ENCODE results near the gene COX8A. TPM values are rescaled to one million over a fixed set of nuclear protein-coding genes. Genes with fewer than 3 reads are reported as not detected.

The COX8A gene
- total RNA-seq, 1 experiment from 2014 or later, result 615 TPM

- CTCF ChIA-PET, result no interaction called here
- POLR2A ChIA-PET (ENCODE audit: low non-redundant PET), result no interaction called here
- H3K36me3 ChIP-seq (ENCODE audit: insufficient read depth, low read length, poor library complexity, severe bottlenecking), result peaks cover 30% of the 10 kb centered on the region
Observed at GRCh38 chr11:63986932-63987513, 12.6 kb downstream of the COX8A start.

GRCh38 chr11:63991558-63991957 is 17.1 kb downstream of the COX8A start:
- TF ChIP-seq EZH2 (IDR thresholded peaks at IDR 0.05; ENCODE audit: borderline replicate concordance, low read depth, low read length, poor library complexity, severe bottlenecking) (no peak), CTCF (conservative IDR thresholded peaks at IDR 0.05; ENCODE audit: low read depth, low read length) (no peak)
- no peaks in the 10 kb centered on the region for H3K27me3 ChIP-seq (replicated peaks; ENCODE audit: insufficient read depth, low read depth, low read length, poor library complexity)
- H3K4me1 ChIP-seq (ENCODE audit: insufficient read depth, low read length, poor library complexity, severe bottlenecking), result peaks cover 13% of the 10 kb centered on the region
- H3K4me3 ChIP-seq (ENCODE audit: low read depth, low read length, poor library complexity, severe bottlenecking), result no peak overlapping the region
- DNase-seq (ENCODE audit: low spot score), result no peak
- intact Hi-C loops (cut with micrococcal nuclease; ENCODE audit: unreplicated experiment), result no loop called here
- no TSS peak for BruUV-seq (replicated peaks)
- POLR2A ChIA-PET (ENCODE audit: low non-redundant PET), result no interaction called here
- peaks cover 44% of the 10 kb centered on the region for H3K36me3 ChIP-seq (ENCODE audit: insufficient read depth, low read length, poor library complexity, severe bottlenecking)
- CTCF ChIA-PET, result no interaction called here
- H3K9me3 ChIP-seq (ENCODE audit: low read depth, low read length, poor library complexity, severe bottlenecking), result no peaks in the 10 kb centered on the region
- H3K27ac ChIP-seq (ENCODE audit: low read depth, low read length, poor library complexity, severe bottlenecking), result no peak overlapping the region

More at GRCh38 chr11:63986932-63987513, 12.6 kb downstream of the COX8A start:
- intact Hi-C loops (cut with micrococcal nuclease; ENCODE audit: unreplicated experiment), result loop anchor here (10.0 kb wide), 1 partner anchor 222 kb away; the partner anchor contains the start of gene ZFTA
- no peaks in the 10 kb centered on the region for H3K27me3 ChIP-seq (replicated peaks; ENCODE audit: insufficient read depth, low read depth, low read length, poor library complexity)
- TF ChIP-seq EZH2 (IDR thresholded peaks at IDR 0.05; ENCODE audit: borderline replicate concordance, low read depth, low read length, poor library complexity, severe bottlenecking), result no peak
- no peak for TF ChIP-seq CTCF (conservative IDR thresholded peaks at IDR 0.05; ENCODE audit: low read depth, low read length)
- peak overlapping the region; percentile 84 for H3K27ac ChIP-seq (ENCODE audit: low read depth, low read length, poor library complexity, severe bottlenecking)
- H3K4me3 ChIP-seq (ENCODE audit: low read depth, low read length, poor library complexity, severe bottlenecking), result peak overlapping the region; percentile 95
- H3K4me1 ChIP-seq (ENCODE audit: insufficient read depth, low read length, poor library complexity, severe bottlenecking), result peaks cover 26% of the 10 kb centered on the region
- no peaks in the 10 kb centered on the region for H3K9me3 ChIP-seq (ENCODE audit: low read depth, low read length, poor library complexity, severe bottlenecking)
- BruUV-seq (replicated peaks), result TSS peak; percentile 78
- DNase-seq (ENCODE audit: low spot score), result no peak

GRCh38 chr11:63993100-63993499 is 18.7 kb downstream of the COX8A start:
- Histone ChIP-seq H3K27me3 (replicated peaks; ENCODE audit: insufficient read depth, low read depth, low read length, poor library complexity) (no peaks in the 10 kb centered on the region), H3K4me3 (ENCODE audit: low read depth, low read length, poor library complexity, severe bottlenecking) (no peak overlapping the region), H3K27ac (ENCODE audit: low read depth, low read length, poor library complexity, severe bottlenecking) (no peak overlapping the region), H3K36me3 (ENCODE audit: insufficient read depth, low read length, poor library complexity, severe bottlenecking) (peaks cover 54% of the 10 kb centered on the region), H3K4me1 (ENCODE audit: insufficient read depth, low read length, poor library complexity, severe bottlenecking) (peaks cover 3% of the 10 kb centered on the region), H3K9me3 (ENCODE audit: low read depth, low read length, poor library complexity, severe bottlenecking) (no peaks in the 10 kb centered on the region)
- ChIA-PET POLR2A (ENCODE audit: low non-redundant PET) (no interaction called here), CTCF (no interaction called here)
- BruUV-seq (replicated peaks), result no TSS peak
- TF ChIP-seq EZH2 (IDR thresholded peaks at IDR 0.05; ENCODE audit: borderline replicate concordance, low read depth, low read length, poor library complexity, severe bottlenecking) (no peak), CTCF (conservative IDR thresholded peaks at IDR 0.05; ENCODE audit: low read depth, low read length) (no peak)
- no peak for DNase-seq (ENCODE audit: low spot score)
- intact Hi-C loops (cut with micrococcal nuclease; ENCODE audit: unreplicated experiment), result no loop called here
